H1 (cell line): ENCODE results near the gene NFX1. TPM values are rescaled to one million over a fixed set of nuclear protein-coding genes. Genes with fewer than 3 reads are reported as not detected.

ENCODE experiments used
- KDM5A ChIP-seq: fragments of 200-600 bp; IDR thresholded peaks from 2 replicates; pipeline ENCODE4 v1.7.1; 2012; ENCODE audit warnings: mild to moderate bottlenecking, low read length, inconsistent platforms, mixed read lengths
- SIN3A ChIP-seq, 2 experiments: IDR thresholded peaks in 1 of 2; conservative IDR thresholded peaks in 1 of 2; 2 replicates each; pipeline ENCODE4 v1.6.1; 2011 to 2012; ENCODE audit warnings: low read length in 2 of 2, improper control_type of control experiment in 1 of 2, low read depth in 1 of 2, mild to moderate bottlenecking in 1 of 2
- polyA plus RNA-seq, 7 experiments: library from polyadenylated mRNA; depleted of rRNA in 3 of 7; stranded (reverse) in 5 of 7; unstranded in 2 of 7; fragments of >200 nt in 5 of 7; fragments of 200-250 nt in 2 of 7; gene quantifications; 1 replicate in 5 of 7; 2 replicates in 1 of 7; 4 replicates in 1 of 7; pipeline versions ENCODE4 v1.2.1 to v1.2.3, GENCODE V29; 2011 to 2013; ENCODE audit warnings: missing spikeins in 2 of 7, mixed read lengths in 2 of 7
- total RNA-seq: library from RNA; stranded (reverse); fragmentation: NEBNext Ultra II Directional; extraction: Animal tissue kit (Norgen Biotek cat#: 25700); gene quantifications from 2 replicates; pipeline ENCODE4 v1.2.1, GENCODE V29; 2021

NFX1 gene
- total and polyA plus RNA-seq, 2 of the 8 experiments (the other 6 are each of a cell fraction or from before 2014, with no cell fraction given), result 19.4 to 28.4 TPM

- TF ChIP-seq KDM5A, result no peak
- no peak for TF ChIP-seq SIN3A (conservative IDR thresholded peaks at IDR 0.05 in 1 of 2, IDR thresholded peaks at IDR 0.05 in 1 of 2; ENCODE audit: low read depth in 1 of 2, low read length in 2 of 2)
- TF ChIP-seq, all 59 proteins: peak for 0
Measured at GRCh38 chr9:33294670-33295432, 4.5 kb downstream of the NFX1 start (continued).
